ENCODE data around the gene HDDC2.

DNA sequence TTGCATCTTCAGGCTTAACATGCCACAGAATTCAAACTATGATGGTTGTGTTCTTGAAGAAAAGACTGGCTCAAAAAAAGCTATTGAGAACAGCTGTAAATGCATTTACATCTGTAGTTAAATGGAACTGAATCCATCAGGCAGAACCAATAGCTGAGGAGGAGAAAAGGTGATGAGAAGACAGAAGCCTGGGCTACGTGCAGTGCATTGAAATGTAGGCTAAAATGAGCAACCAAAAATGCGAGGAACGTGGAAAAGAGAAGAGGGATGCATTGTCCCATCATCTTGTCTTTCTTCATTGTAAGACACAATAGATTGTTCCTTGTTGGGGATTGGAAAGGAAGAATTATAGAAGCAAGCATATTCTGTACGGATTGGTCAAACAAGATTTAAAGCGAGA is 13.8 kb upstream of the HDDC2 start:
- TF ChIP-seq EZH2 (IDR thresholded peaks at IDR 0.05; ENCODE audit: low read depth): no peak
- TF ChIP-seq, protein P1, sequence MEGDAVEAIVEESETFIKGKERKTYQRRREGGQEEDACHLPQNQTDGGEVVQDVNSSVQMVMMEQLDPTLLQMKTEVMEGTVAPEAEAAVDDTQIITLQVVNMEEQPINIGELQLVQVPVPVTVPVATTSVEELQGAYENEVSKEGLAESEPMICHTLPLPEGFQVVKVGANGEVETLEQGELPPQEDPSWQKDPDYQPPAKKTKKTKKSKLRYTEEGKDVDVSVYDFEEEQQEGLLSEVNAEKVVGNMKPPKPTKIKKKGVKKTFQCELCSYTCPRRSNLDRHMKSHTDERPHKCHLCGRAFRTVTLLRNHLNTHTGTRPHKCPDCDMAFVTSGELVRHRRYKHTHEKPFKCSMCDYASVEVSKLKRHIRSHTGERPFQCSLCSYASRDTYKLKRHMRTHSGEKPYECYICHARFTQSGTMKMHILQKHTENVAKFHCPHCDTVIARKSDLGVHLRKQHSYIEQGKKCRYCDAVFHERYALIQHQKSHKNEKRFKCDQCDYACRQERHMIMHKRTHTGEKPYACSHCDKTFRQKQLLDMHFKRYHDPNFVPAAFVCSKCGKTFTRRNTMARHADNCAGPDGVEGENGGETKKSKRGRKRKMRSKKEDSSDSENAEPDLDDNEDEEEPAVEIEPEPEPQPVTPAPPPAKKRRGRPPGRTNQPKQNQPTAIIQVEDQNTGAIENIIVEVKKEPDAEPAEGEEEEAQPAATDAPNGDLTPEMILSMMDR (conservative IDR thresholded peaks at IDR 0.05): no peak

All from PC-9 (cell line).